NCI-H1930 (cell line): ENCODE measurements around the gene PDGFC.

Experiments used
- DNase-seq, 2 experiments: peaks; one replicate each; lab custom pipeline; 2025; lab: John Stamatoyannopoulos, UW

Gene PDGFC

DNA sequence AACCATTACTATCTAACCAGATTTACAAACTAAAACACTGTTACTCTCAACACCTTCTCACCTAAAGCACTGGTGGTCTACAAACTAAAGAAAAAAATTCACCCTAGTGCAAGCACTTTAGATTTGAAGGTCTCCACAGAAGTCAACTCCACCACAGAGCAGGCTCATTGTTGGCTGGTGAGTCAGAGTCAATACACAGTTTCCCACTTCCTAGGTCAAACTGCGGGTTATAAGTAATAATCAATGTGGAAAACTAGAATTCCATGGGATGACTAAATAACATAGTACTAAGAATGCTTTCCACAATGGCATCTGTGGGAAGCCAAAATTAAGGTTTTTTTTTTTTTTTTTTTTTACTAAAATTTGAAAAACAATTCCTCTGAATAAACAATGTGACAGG lies 191.8 kb downstream of the PDGFC start:
- no peak for DNase-seq

DNA sequence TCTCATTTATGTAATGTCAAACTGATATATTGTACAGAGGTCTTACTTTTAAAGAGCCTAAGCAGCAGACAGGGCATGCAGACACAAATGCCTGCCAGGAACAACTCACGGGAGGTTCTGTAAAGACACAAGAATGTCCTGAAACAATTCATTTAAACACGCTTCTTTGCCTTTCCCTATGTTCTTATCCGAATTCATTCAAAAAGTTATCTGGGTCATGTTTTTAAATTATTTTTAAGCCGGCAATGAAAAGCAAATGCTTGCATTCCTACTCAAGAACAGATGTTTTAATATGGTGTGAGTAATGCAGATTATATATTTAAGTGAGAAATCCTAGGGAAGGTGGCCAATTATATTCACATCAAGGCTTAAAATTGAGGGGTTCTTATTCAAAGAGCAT lies 192.6 kb downstream of the PDGFC start:
- no peak for DNase-seq

DNA sequence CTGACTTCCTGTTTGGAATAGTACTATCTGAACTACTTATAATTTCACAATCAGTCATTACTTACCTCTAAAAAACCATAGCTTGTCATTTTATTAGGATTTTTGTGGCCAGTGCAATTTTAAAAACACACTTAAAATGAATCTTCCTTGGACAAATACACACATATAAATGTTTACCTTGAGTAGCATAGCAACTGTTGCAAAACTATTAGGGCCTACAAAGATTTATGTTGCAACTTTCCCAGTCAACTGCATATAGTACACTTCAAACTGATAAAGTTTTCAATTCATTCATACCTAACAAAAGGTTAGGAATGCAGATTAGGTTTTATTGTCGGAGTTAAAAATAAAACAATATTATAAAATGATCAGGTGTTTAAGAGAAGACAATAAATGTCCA lies 193.0 kb downstream of the PDGFC start:
- no peak for DNase-seq

DNA sequence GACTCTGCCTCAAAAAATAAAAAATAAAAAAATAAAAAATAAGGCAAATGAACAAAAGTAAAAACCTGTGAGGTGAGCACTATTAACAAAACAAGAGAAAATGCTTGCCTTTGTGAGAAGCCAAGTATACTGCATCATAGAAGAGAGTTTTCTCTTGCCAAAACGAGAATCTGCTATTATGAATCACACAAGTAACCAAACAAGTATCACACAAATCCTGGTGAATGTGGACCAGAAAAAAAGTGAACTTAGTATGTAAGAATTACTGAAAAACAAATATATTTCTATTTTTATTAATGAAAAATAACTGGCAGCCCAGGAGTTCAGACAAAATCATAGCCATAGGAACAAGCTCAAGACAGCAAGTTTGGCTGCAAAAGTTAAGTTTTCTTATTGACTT lies 193.5 kb downstream of the PDGFC start:
- no peak for DNase-seq

DNA sequence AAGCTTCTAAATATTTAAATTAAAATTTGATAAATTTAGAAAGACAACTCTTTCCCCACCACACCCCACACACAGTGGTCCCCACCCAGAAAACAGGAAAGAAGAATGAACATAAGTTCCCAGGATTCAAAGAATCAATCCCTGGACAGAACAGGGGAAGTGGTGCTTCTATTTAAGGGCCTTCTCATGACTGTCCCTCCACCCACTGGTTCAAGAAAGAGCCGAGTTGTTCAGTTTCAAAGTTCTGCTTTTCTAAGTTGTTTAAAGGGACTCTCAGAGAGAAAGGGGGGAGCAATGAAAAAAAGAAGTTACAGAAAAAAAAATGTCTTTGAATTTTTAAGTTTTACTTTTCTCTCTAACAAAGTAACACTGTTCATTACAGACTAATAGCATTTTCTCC lies 195.8 kb downstream of the PDGFC start:
- DNase-seq: no peak

DNA sequence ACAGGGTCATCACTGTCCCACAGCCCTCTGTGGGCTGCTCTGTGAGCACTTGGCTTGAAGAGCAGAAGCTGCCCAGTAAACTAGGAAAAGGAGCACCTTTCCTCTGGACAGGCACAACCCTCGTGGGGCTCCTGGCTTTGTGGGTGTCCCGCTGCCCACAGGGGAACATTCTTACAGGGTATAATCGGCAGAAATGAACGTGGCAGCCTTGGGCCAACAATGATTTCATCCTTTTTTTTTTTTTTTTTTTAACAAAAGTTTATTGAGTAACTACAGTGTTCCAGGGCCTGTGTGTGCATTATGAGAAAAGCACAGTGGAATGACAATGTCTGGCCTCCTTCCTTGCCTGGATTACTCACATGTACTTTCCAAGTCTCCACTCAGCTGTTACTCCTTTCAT lies 197.2 kb downstream of the PDGFC start:
- no peak for DNase-seq

DNA sequence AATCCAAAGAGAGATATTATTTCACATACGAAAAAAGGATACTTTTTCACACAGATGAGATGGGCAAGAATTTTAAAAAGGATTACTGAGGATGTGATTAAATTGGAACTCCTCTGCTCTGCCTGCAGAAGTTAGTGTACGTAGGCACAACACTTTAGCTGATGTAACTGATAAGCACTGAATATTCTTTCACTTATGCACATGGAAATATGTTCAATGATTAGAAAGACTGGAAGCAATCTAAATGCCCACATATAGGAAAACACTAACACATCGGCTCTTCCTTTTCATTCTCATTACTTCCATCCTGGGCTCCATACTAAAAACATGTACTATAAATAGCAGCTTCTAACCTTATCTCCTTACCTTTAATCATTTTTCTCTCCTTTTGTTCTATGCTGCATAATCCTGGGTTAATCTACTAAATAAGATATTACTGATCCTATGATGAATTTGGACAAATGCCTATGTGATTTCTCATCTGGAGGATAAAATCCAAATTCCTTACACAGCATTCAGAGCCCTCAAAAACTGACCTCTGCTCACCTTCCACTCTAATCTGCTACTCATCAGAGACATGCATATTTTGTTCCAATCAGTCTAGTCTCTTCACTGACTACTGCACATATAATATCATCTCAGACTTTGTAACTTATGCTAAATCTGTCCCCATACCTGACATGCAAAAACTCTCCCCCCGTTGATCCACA lies 197.8 kb downstream of the PDGFC start:
- DNase-seq: no peak

DNA sequence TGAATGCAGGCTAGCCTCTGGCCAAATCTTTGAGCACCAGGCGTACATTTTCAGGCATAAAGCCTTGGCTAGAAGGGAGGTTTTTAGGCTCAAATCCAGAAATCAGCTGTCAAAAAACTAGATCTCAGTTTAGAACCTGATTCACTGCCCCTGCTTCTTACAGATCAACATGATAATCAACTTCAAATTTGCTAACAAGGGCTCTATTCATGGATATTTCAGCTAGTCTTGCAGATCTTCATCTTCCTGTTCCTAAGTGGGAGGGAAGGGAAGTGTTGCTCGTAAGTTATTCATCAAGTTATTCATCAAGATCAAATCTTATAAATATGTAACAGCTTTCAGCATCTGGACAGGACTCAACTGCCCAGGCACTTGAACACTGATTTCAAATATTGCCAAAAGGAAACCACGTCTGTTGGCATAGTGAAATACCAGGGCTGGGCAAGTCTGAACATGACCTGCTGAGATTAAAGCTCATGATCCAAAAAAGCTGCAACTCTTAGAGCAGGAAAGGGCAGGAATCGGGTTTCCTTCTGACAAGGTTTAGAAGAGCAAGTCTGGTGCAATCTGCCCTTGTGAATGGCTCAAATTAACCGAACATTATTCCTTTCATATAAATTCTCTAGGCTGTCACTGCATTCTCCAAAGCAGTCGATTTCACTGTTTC lies 200.3 kb downstream of the PDGFC start:
- DNase-seq: no peak

DNA sequence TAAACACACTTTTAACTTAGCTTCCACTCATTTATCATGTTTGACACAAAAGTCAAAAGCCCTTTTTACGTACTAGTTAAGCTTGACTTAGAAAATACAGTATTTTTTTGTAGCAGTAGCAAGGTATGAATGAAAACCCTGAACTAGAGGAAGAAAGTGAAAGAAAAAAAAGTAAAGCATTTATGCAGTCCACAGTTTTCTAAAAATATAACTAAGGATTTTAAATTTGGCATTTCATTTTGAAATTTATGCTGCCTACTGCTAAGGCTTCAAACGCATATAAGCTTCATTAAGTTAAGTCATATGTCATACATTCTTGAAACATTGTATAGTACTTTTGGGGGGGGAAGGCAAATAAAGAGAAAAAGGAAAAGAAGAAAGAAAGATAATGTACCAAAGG lies 201.5 kb downstream of the PDGFC start:
- no peak for DNase-seq

DNA sequence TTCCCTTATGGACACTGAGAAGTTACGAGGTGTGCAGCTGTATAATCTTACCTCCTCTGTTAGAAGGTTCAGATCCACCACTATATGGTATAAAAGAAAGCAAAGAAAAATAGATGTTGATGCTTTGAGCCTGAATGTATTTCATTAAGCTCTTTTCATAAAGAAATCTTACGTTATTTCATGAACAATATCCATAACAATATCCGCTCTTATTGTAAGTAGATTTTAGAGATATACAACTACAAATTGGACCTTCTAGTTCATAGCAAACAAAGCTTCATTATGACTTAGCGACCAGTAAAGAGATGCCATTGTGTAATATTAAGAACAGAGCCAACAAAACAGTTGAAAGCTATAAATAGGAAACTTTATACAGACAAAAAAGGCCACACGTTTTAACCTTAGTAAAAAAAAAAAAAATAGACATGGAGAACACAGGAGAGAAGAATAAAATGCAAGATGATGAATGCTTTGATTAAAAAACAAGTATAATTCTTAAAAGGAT lies 203.6 kb downstream of the PDGFC start:
- DNase-seq: no peak

DNA sequence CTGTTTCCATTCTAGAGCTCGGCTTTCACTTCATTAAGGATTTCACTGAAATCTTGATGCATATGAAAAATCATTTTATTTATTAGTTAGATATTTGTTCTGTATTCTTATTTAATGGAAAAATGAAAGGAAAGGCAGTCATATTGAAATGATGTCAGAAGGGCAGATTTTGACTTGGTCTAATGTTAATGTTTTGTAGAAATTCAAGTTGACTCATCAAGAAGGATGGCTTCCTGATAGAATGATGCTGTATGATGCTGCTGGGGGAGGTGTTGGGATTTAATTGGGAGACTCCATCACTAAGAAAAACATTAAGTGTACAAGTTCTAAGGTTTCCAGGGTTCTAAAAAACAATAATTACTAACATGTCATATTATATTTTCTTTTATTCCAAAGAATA lies 204.8 kb downstream of the PDGFC start:
- DNase-seq: no peak

DNA sequence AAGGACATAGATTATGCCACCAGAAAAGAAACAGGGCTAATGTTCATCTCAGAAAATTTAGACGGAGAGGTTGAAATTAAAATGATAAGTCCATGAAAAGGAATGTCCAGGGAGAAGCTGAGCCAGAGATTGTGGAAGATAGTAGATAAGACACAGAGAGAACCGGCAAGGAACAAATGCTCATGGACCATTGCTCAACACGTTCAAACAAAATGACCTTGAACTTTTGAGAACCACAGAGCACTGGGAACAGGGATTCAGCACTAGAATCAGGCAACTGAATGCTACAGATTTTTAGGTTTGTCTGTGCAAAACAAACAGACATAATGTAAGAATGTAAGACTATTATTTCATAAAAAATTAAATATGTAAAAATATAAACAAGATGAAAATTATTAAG lies 206.3 kb downstream of the PDGFC start:
- no peak for DNase-seq

DNA sequence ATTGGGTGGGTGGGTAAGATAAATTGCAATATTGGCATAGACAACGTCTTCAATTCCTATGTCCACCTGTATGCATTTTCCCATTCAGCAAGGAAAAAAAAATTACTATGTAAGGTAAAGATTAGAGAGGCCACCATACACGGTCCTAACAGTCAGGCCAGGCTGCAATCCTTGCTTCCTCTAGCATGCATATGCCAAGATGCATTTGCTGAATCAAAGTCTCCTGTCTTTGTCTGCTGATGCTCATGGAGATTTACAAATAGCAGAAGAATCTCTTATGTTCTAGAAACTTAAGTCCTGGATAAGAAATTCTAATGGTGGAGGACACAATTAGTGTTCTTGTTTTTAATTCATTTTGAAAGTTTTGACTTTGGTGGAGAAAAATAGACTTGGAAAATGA lies 206.8 kb downstream of the PDGFC start:
- DNase-seq: no peak

DNA sequence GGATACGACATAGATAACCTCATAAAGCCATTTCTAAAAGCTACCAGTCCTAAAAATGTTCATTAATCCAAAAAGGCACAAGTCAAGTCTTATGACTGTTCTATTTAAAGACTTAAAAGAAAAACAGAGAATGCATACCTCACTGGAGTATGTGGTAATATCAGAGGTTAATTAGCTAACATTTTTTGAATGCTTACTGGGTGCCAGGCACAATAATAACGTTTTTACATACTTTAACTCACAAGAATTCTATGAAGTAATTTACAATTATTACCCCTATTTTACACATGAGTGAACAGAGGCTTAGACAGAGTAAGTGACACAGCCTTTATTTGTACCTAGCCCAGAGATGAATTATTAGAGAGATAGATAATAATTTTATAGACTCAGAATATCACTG lies 207.5 kb downstream of the PDGFC start:
- DNase-seq: no peak

DNA sequence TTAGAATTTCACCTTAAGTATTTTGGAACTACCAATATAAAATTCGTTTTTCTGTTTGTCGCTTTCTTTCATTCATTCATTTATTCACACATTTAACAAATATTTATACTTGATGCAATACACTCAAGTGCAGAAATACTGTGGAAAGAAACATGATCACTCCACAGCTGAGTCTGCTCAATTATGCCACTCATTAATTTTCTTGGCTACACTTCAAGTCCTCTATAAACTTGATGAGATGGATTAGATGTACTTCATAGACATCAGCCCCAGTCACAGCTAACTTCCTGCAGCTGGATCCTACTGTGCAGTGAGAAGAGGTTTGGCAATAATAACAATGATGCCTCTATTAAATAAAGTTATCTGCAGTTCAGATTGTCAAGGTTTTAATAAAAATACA lies 208.1 kb downstream of the PDGFC start:
- no peak for DNase-seq

DNA sequence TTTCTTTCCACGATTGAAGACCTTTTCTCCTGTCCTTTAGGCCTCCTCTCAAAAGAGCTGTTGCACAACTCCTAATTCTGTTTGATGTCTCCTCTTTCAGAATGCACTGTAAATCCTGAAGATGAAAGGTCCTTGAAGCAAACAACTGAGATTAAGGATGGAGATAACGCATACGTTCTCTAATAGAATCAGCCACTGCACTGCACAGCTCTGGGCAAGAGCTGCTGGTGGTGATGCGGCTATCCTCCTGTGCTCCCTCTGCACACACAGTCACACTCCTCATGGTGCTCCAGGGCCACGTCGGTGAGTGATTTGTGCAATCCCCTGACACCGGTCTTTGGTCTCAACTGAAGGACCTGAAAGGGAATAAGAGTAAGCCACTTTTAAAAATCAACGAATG lies 208.7 kb downstream of the PDGFC start:
- DNase-seq: no peak

DNA sequence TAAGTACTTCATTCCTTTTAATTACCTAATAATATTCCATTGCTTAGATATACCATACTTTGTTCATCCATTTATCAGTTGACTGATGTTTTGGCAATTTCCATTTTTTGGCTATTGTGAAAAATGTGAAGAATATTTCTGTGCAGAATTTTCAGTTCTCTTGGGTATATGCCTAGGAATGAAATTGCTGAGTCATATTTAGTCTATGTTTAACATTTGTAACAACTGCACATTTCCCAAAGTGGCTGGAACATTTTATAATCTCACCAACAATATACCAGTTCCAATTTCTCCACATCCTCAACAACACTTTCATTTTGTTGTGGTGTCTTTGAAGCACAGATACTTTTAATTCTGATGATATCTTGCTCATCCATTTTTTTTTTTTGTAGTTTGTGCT lies 215.5 kb downstream of the PDGFC start:
- no peak for DNase-seq

DNA sequence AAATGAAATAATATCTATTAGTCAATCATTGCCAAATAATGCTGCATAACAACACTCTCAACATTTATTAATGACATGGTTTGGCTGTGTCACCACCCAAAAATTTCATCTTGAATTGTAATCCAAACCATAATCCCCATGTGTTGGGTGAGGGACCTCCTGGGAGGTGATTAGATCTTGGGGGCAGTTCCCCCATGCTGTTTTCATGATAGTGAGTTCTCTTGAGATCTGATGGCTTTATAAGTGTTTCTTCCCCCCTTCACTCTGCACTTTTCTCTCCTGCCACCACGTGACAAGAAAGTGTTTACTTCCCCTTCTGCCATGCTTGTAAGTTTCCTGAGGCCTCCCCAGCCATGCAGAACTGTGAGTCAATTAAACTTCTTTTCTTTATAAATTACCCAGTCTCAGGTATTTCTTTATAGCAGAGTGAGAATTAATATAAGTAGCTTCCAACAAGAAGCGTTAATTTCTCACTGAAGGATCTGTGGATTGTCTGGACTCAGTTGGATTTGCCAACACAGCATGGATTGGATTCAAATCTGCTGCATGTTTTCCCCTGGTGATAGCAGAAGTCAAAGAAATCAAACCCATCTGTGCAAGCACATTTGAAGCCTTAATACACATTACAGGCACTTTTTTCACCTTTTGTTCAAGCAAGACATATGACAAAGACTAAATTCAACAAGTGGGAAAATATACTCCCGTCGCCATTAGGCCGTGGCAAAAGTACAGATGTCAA lies 216.6 kb downstream of the PDGFC start:
- no peak for DNase-seq

DNA sequence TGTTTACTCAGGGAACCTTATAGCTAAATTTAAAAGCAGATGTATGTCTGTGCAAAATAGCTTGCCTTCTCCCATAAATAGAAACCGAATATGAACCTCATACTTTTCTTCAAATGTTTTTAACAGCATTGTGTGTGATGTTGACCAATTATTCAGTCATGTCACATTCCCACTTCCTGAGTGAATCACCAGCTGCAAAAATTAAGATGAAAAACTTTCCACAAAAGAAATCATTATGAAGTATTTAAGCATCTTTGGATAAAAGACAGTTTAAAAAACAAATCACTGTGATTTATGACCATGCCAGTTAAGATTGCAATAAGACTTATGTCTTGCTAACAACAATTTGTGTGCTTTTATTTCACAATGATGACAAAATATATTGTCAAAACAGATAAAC lies 220.1 kb downstream of the PDGFC start:
- no peak for DNase-seq

DNA sequence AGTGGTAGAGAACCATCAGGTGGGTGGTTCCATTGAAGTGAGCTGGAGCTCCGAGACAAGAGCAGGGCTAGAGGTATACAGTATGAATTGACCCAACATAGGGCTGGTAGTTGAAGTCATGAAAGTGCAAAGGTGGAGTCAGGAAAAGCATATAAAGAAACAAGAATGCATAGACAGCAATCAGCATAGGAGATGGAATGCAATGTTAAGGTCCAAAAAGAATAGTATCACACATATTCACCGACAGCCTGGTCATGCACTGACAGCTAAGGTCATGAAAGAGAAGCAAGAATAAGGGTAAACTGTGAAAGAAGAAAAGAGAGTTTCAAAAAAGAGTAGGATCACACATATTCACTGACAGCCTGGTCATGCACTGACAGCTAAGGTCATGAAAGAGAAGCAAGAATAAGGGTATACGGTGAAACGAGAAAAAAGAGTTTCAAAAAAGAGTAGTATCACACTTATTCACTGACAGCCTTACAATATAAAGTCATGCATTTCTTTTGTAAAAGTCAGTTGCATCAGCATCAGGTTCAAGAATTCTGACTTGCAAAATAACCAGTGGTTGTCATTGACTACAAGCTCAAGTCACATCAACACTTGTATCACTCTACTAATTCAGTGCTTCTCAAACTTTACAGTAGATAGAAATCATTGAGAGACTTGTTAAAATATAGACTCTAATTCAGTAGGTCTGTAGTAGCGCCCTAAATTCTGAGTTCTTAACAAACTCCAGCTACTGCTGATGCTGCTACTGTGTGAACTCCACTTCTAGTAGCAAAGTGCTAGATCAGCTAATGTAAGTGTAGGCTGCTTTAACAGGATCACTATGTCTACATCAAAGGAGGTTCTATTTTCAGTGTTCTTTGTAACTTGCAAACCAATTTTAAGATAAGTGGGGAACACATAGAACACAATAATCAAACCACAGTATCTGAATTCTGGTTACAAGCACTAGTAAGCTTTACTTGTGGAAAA lies 221.9 kb downstream of the PDGFC start:
- DNase-seq: no peak

DNA sequence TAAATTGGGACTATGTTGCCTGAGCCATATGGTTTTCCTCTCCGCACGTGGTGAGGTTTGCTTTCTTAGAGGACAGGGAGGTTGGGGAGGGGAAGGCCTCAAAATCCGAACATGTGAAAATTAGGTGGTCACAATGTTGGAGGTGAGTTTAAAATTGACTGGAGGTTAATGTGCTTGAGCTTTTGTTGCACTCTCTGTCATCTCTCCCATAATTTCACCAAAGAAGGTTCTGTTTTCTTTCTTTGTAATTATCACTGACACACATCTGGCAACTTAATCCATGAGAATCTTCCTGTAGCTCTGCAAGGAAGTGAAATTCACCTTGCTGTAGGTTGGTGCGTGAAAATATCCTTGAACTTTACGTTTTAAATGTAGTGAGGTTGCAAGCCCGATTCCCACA lies 225.5 kb downstream of the PDGFC start:
- no peak for DNase-seq

DNA sequence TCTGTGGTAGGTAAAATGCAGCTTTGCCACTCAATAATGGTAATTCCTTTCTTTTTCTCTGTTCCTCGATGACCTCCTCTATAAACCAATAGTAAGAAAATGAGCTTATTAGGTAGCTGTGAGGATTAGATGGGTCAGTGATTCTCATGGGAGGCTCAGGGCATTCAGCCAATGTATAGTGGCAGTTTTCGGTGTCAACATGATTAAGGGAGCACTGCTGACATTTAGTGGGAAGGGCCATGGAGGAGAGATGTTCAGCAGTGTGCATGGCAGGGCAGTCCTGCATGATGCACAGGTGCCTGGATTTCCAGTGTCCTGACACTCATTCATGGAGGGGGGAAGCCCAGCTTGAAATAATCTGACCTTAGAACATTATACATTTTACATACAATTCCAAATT lies 232.8 kb downstream of the PDGFC start:
- DNase-seq: no peak
